OCI-LY3 (cell line): ENCODE measurements around the gene PHC3.
A peak's percentile ranks its signal among the peaks of the same experiment; 100 is the strongest.

ENCODE experiments used
- H2AFZ ChIP-seq: fragments of 200-600, 300-600 bp; shearing (Covaris generic); 2 replicates; pipeline ENCODE4 v1.6.0; 2014; ENCODE audit warnings: antibody characterized with exemption, low read depth, low read length
- H3K27ac ChIP-seq: fragments of 200-600, 300-600 bp; sonication (generic); 2 replicates; pipeline ENCODE4 v1.5.1; 2014; ENCODE audit warnings: mild to moderate bottlenecking, low read length, moderate library complexity, mixed read lengths
- H3K27me3 ChIP-seq: fragments of 200-600, 300-600 bp; sonication (generic); 2 replicates; pipeline ENCODE4 v1.6.1; 2014; ENCODE audit warnings: low read depth, low read length, mixed read lengths
- H3K36me3 ChIP-seq: fragments of 200-600, 300-600 bp; sonication (generic); replicated peaks from 2 replicates; pipeline ENCODE3; 2014; ENCODE audit warnings: low read depth, low read length, mixed read lengths
- H3K4me1 ChIP-seq: fragments of 300-600, 200-600 bp; sonication (generic); 2 replicates; pipeline ENCODE4 v1.6.1; 2014; ENCODE audit warnings: low read length, mixed read lengths
- H3K4me2 ChIP-seq: fragments of 200-600, 300-600 bp; sonication (generic); 2 replicates; pipeline ENCODE4 v1.6.1; 2014; ENCODE audit warnings: low read length, mixed read lengths
- H3K4me3 ChIP-seq: fragments of 300-600, 200-600 bp; sonication (generic); 2 replicates; pipeline ENCODE4 v1.5.1; 2014; ENCODE audit warnings: antibody characterized with exemption, mild to moderate bottlenecking, low read length, moderate library complexity
- H3K79me2 ChIP-seq: fragments of 300-600, 200-600 bp; shearing (Covaris generic); 2 replicates; pipeline ENCODE4 v1.6.1; 2014; ENCODE audit warnings: mild to moderate bottlenecking, low read length, mixed read lengths
- H3K9ac ChIP-seq: fragments of 300-600, 200-600 bp; shearing (Covaris generic); 2 replicates; pipeline ENCODE4 v1.6.0; 2014; ENCODE audit warnings: mild to moderate bottlenecking, low read length, moderate library complexity
- H3K9me3 ChIP-seq: fragments of 200-600, 300-600 bp; shearing (Covaris generic); 2 replicates; pipeline ENCODE4 v1.6.1; 2014; ENCODE audit warnings: low read length, mixed read lengths; ENCODE audit not compliant: insufficient read depth
- H4K20me1 ChIP-seq: fragments of 200-600, 300-600 bp; sonication (generic); 2 replicates; pipeline ENCODE4 v1.6.1; 2016; ENCODE audit warnings: low read length, mixed read lengths; ENCODE audit not compliant: insufficient read depth
- CTCF ChIP-seq: fragments of 200-600, 300-600 bp; sonication (generic); IDR thresholded peaks from 2 replicates; pipeline ENCODE4 v1.5.1; 2014; ENCODE audit warnings: antibody characterized with exemption, low read length, low read depth
- EZH2phosphoT487 ChIP-seq: fragments of 200-600 bp; shearing (Covaris generic); IDR thresholded peaks from 2 replicates; pipeline ENCODE4 v1.6.1; 2018; ENCODE audit warnings: antibody characterized with exemption, mixed run types, low read depth

The PHC3 gene

GRCh38 chr3:170063691-170064090 lies 117.8 kb downstream of the PHC3 start:
- Histone ChIP-seq H3K27me3 (peaks cover 49% of the 10 kb centered on the region), H4K20me1 (no peaks in the 10 kb centered on the region), H3K4me3 (no peak overlapping the region), H3K9ac (no peak overlapping the region), H2AFZ (no peak overlapping the region), H3K79me2 (no peaks in the 10 kb centered on the region), H3K27ac (no peak overlapping the region), H3K36me3 (no peaks in the 10 kb centered on the region), H3K9me3 (no peaks in the 10 kb centered on the region), H3K4me1 (peaks cover 5% of the 10 kb centered on the region; the same call in 1 of the 2 replicates), H3K4me2 (peak overlapping the region; percentile 0; the same call in 1 of the 2 replicates)
- TF ChIP-seq CTCF (no peak), EZH2phosphoT487 (no peak)

GRCh38 chr3:170062769-170063168 lies 118.8 kb downstream of the PHC3 start:
- Histone ChIP-seq H3K79me2 (no peaks in the 10 kb centered on the region), H3K4me3 (no peak overlapping the region), H3K4me1 (peaks cover 11% of the 10 kb centered on the region), H3K27ac (no peak overlapping the region), H4K20me1 (0 out of 2 replicates have a peak, but pooled peaks cover 6% of the 10 kb centered on the region), H2AFZ (no peak overlapping the region), H3K9ac (no peak overlapping the region), H3K36me3 (no peaks in the 10 kb centered on the region), H3K4me2 (no peak overlapping the region), H3K27me3 (peaks cover 57% of the 10 kb centered on the region), H3K9me3 (no peaks in the 10 kb centered on the region)
- TF ChIP-seq CTCF (peak; percentile 34), EZH2phosphoT487 (no peak)

- no peaks in the 10 kb centered on the region for H3K79me2 ChIP-seq
- no peak overlapping the region for H2AFZ ChIP-seq
- H3K9me3 ChIP-seq: no peaks in the 10 kb centered on the region
- no peak overlapping the region for H3K4me2 ChIP-seq
- H3K9ac ChIP-seq: no peak overlapping the region
- H3K27me3 ChIP-seq: peaks cover 61% of the 10 kb centered on the region
- H3K4me3 ChIP-seq: no peak overlapping the region
- H3K36me3 ChIP-seq: no peaks in the 10 kb centered on the region
- H3K27ac ChIP-seq: no peak overlapping the region
- peaks cover 18% of the 10 kb centered on the region for H3K4me1 ChIP-seq
- H4K20me1 ChIP-seq: peaks cover 13% of the 10 kb centered on the region; the same call in 1 of the 2 replicates
- TF ChIP-seq CTCF (no peak), EZH2phosphoT487 (no peak)
Observed at GRCh38 chr3:170062068-170062467, 119.5 kb downstream of the PHC3 start.

- Histone ChIP-seq H3K4me1 (peaks cover 44% of the 10 kb centered on the region), H3K9me3 (no peaks in the 10 kb centered on the region), H3K27me3 (peaks cover 67% of the 10 kb centered on the region), H3K9ac (no peak overlapping the region), H3K27ac (no peak overlapping the region), H3K36me3 (no peaks in the 10 kb centered on the region), H3K4me2 (no peak overlapping the region), H2AFZ (no peak overlapping the region), H3K79me2 (no peaks in the 10 kb centered on the region), H4K20me1 (peaks cover 24% of the 10 kb centered on the region; the same call in 1 of the 2 replicates), H3K4me3 (no peak overlapping the region)
- TF ChIP-seq EZH2phosphoT487: no peak
- TF ChIP-seq CTCF: no peak
Observed at GRCh38 chr3:170059447-170059846, 122.1 kb downstream of the PHC3 start.
